Panc1 (cell line): Measurements from ENCODE around the gene PTPN1. TPM values are rescaled to one million over a fixed set of nuclear protein-coding genes. Genes with fewer than 3 reads are reported as not detected.
A peak's percentile ranks its signal among the peaks of the same experiment; 100 is the strongest.

Experiments used
- ATAC-seq: fragments of 200-7000 bp; cut with Tn5 transposase; 2 replicates; pipeline ENCODE4 v1.9.1; 2020; ENCODE audit warnings: mild to moderate bottlenecking, moderate library complexity
- BruUV-seq: library from RNA; stranded (reverse); fragments of 400-500 nt; replicated peaks from 2 replicates; lab custom pipeline; 2021; lab: Mats Ljungman, UMichigan
- CTCF ChIA-PET: fragments of 300-600 bp; sonication (Branson Sonifier 250); formaldehyde crosslinking; loops from one replicate; lab custom pipeline; 2022; ENCODE audit warnings: antibody characterized with exemption; lab: Charles Lee
- POLR2A ChIA-PET: fragments of 300-600 bp; sonication (Branson Sonifier 250); formaldehyde crosslinking; loops from one replicate; lab custom pipeline; 2022; ENCODE audit warnings: antibody characterized with exemption; lab: Charles Lee
- DNase-seq: peaks from one replicate; pipeline ENCODE4 v3.0.0-alpha.2; 2010; ENCODE audit warnings: low read depth, low spot score
- H3K27ac ChIP-seq: 2 replicates; pipeline ENCODE4 v1.5.1; 2011; ENCODE audit warnings: mild to moderate bottlenecking, low read length, inconsistent platforms
- H3K27me3 ChIP-seq: fragments of 200-500 bp; sonication (Bioruptor generic); 2 replicates; pipeline ENCODE4 v1.6.0; 2014; ENCODE audit warnings: low read length, inconsistent platforms; ENCODE audit not compliant: control insufficient read depth, insufficient read depth
- H3K36me3 ChIP-seq: fragments of 200-500 bp; sonication (Bioruptor generic); 2 replicates; pipeline ENCODE4 v1.5.1; 2014; ENCODE audit warnings: inconsistent platforms, mild to moderate bottlenecking, low read length, moderate library complexity; ENCODE audit not compliant: control insufficient read depth, insufficient read depth
- H3K4me1 ChIP-seq: 2 replicates; pipeline ENCODE4 v1.5.1; 2011; ENCODE audit warnings: inconsistent platforms, mild to moderate bottlenecking, low read length, moderate library complexity; ENCODE audit not compliant: control insufficient read depth, insufficient read depth
- H3K4me3 ChIP-seq, 2 experiments: 2 replicates each; pipeline ENCODE4 v1.5.1; 2011 to 2012; ENCODE audit warnings: low read depth in 2 of 2, low read length in 2 of 2, mild to moderate bottlenecking in 2 of 2, inconsistent platforms in 1 of 2, moderate library complexity in 1 of 2
- H3K9me3 ChIP-seq: fragments of 200-500 bp; sonication (Bioruptor generic); 2 replicates; pipeline ENCODE4 v1.5.1; 2014; ENCODE audit warnings: low read depth, mild to moderate bottlenecking, inconsistent platforms, low read length, moderate library complexity; ENCODE audit not compliant: control insufficient read depth, insufficient read depth
- POLR2AphosphoS5 ChIP-seq: IDR thresholded peaks from 2 replicates; pipeline ENCODE4 v1.6.1; 2012; ENCODE audit warnings: mild to moderate bottlenecking, low read depth, low read length, moderate library complexity
- SIN3A ChIP-seq: IDR thresholded peaks from 2 replicates; pipeline ENCODE4 v1.6.1; 2012; ENCODE audit warnings: low read depth, mild to moderate bottlenecking, low read length, moderate library complexity, borderline replicate concordance; ENCODE audit not compliant: insufficient read depth
- TCF7L2 ChIP-seq: IDR thresholded peaks from 2 replicates; pipeline ENCODE4 v1.6.1; 2011; ENCODE audit warnings: mild to moderate bottlenecking, low read depth, low read length, inconsistent platforms
- in situ Hi-C: cut with HindIII; loops from 2 replicates; pipeline ENCODE4 v1.10.0; 2016; ENCODE audit warnings: low sequenced_read_pairs, low pct_unique_long_range_greater_than_20kb
- intact Hi-C: fragments of 100-400 bp; cut with micrococcal nuclease; formaldehyde crosslinking; loops from one replicate; pipeline ENCODE4 v1.10.0; 2022; ENCODE audit not compliant: unreplicated experiment
- total RNA-seq: library from RNA; stranded (reverse); gene quantifications from one replicate; pipeline ENCODE4 v1.2.1, GENCODE V29; 2021; ENCODE audit not compliant: unreplicated experiment
- TF ChIP-seq, protein P1 (sequence below), 2 experiments: IDR thresholded peaks; 2 replicates each; pipeline ENCODE4 v1.6.1; 2011 to 2012; ENCODE audit warnings: low read depth in 2 of 2, control low read depth in 1 of 2, low read length in 1 of 2, mild to moderate bottlenecking in 1 of 2, moderate library complexity in 1 of 2; ENCODE audit not compliant: insufficient read depth in 1 of 2
- TF ChIP-seq, protein P2 (sequence below): fragments of 450-650 bp; IDR thresholded peaks from 2 replicates; pipeline ENCODE4 v1.5.1; 2017; ENCODE audit warnings: mild to moderate bottlenecking

Gene PTPN1
- total RNA-seq, 1 experiment from 2014 or later, result 42.2 TPM

DNA sequence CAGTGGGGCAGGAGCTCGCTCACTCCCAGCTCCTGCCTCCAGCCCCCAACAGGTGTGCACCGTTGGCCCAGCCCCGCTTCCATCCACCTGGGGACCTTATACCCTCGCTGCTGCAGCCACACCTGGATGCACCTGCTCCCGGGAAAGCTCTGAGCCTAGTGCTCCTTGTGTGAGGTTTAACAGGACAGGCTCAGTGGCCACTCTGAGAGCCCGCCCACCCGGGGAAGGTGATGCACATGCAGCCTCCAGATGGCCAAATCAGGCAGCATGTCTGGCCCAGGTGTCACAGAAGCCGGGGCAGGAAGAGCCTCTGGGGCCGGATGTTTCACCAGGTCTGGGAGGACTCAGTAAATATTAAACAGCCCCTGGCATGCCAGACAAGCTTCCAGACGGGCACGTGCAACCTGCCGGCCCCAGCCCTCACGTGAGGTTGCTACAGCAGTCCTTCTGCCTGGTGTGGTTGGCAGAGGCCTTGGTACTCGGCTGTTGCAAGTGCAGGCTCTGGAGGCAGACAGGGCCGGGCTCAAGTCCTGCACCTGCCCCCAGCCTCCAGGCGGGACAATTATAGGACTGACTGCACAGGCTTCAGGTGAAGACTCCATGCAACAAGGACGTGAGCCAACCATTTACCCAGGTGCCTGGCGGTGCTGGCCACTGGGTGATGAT is 114.3 kb downstream of the PTPN1 start:
- no peaks in the 10 kb centered on the region for H3K36me3 ChIP-seq
- no peaks in the 10 kb centered on the region for H3K27me3 ChIP-seq
- in situ Hi-C loops (no loop called here), intact Hi-C loops (no loop called here)
- H3K9me3 ChIP-seq, result no peaks in the 10 kb centered on the region
- peaks cover 39% of the 10 kb centered on the region for H3K4me1 ChIP-seq
- H3K27ac ChIP-seq, result peak overlapping the region; percentile 1; the same call in 1 of the 2 replicates
- DNase-seq (no peak), ATAC-seq (no peak)
- TF ChIP-seq, protein P1, sequence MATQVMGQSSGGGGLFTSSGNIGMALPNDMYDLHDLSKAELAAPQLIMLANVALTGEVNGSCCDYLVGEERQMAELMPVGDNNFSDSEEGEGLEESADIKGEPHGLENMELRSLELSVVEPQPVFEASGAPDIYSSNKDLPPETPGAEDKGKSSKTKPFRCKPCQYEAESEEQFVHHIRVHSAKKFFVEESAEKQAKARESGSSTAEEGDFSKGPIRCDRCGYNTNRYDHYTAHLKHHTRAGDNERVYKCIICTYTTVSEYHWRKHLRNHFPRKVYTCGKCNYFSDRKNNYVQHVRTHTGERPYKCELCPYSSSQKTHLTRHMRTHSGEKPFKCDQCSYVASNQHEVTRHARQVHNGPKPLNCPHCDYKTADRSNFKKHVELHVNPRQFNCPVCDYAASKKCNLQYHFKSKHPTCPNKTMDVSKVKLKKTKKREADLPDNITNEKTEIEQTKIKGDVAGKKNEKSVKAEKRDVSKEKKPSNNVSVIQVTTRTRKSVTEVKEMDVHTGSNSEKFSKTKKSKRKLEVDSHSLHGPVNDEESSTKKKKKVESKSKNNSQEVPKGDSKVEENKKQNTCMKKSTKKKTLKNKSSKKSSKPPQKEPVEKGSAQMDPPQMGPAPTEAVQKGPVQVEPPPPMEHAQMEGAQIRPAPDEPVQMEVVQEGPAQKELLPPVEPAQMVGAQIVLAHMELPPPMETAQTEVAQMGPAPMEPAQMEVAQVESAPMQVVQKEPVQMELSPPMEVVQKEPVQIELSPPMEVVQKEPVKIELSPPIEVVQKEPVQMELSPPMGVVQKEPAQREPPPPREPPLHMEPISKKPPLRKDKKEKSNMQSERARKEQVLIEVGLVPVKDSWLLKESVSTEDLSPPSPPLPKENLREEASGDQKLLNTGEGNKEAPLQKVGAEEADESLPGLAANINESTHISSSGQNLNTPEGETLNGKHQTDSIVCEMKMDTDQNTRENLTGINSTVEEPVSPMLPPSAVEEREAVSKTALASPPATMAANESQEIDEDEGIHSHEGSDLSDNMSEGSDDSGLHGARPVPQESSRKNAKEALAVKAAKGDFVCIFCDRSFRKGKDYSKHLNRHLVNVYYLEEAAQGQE (IDR thresholded peaks at IDR 0.05; ENCODE audit: insufficient read depth in 1 of 2, low read depth in 2 of 2, low read length in 1 of 2), result no peak
- TF ChIP-seq, protein P2, sequence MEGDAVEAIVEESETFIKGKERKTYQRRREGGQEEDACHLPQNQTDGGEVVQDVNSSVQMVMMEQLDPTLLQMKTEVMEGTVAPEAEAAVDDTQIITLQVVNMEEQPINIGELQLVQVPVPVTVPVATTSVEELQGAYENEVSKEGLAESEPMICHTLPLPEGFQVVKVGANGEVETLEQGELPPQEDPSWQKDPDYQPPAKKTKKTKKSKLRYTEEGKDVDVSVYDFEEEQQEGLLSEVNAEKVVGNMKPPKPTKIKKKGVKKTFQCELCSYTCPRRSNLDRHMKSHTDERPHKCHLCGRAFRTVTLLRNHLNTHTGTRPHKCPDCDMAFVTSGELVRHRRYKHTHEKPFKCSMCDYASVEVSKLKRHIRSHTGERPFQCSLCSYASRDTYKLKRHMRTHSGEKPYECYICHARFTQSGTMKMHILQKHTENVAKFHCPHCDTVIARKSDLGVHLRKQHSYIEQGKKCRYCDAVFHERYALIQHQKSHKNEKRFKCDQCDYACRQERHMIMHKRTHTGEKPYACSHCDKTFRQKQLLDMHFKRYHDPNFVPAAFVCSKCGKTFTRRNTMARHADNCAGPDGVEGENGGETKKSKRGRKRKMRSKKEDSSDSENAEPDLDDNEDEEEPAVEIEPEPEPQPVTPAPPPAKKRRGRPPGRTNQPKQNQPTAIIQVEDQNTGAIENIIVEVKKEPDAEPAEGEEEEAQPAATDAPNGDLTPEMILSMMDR, result no peak
- no peak for TF ChIP-seq POLR2AphosphoS5
- TF ChIP-seq TCF7L2, result no peak
- 0 out of 2 replicates have a peak, but pooled peaks have one; percentile 30 for TF ChIP-seq SIN3A
- POLR2A ChIA-PET, result no interaction called here
- BruUV-seq, result no TSS peak
- CTCF ChIA-PET, result no interaction called here
- no peak overlapping the region for H3K4me3 ChIP-seq

DNA sequence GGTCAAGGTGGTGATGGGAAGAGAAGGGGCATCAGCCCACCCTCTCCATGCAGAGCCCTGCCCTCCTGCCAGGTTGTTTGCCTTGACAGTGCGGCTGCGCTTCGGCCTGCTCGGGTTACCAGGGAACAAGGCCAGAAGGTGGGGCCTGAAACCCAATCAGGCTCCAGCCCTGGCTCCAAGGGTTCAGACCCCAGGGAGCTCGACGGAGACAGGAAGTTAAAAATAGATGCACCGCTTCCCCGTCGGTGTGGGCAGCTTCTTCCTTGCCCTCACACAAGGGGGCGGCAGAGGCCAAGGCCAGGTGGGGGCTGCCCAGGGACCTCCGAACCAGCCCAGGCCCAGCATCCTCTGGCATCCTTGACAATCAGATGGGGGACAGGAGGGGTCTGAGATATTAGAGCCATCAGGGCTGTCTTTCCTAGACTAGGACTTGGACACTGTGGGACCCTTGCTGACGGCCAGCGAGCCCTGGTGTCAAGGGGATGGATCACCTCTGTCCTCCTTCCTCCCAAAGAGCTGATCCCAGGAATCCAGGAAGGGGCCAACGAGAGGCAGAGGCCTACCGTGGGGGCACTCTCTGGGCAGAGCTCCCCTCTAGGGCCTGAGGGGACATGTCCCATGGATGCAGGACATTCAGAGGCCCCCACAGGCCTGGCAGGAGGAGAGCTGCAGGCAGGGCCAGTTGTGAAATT is 115.9 kb downstream of the PTPN1 start:
- H3K9me3 ChIP-seq, result no peaks in the 10 kb centered on the region
- intact Hi-C loops, result no loop called here
- ATAC-seq, result peak; percentile 58
- POLR2A ChIA-PET, result interaction anchor here (0.6 to 1.0 kb wide), 4 partner anchors 10 to 162 kb away, joined by 3 to 7 read pairs (median 5); no protein-coding TSS in a partner anchor
- TF ChIP-seq, protein P1 (IDR thresholded peaks at IDR 0.05; ENCODE audit: insufficient read depth in 1 of 2, low read depth in 2 of 2, low read length in 1 of 2), result 0 out of 4 replicates have a peak, but pooled peaks of 1 of the 2 experiments have one; percentile 25
- TF ChIP-seq SIN3A, result no peak
- TF ChIP-seq POLR2AphosphoS5, result no peak
- no peak for TF ChIP-seq TCF7L2
- TF ChIP-seq, protein P2, result peak; percentile 91
- peak overlapping the region; percentile 86 for H3K27ac ChIP-seq
- no peak for DNase-seq
- CTCF ChIA-PET, result interaction anchor here (0.5 to 1.4 kb wide), 8 partner anchors 10 to 321 kb away, joined by 3 to 15 read pairs (median 4); no protein-coding TSS in a partner anchor
- no peak overlapping the region for H3K4me3 ChIP-seq
- BruUV-seq, result no TSS peak
- H3K36me3 ChIP-seq, result no peaks in the 10 kb centered on the region
- peaks cover 51% of the 10 kb centered on the region for H3K4me1 ChIP-seq
- in situ Hi-C loops, result no loop called here
- no peaks in the 10 kb centered on the region for H3K27me3 ChIP-seq
